KMS-11 (cell line): Measurements from ENCODE around the gene TTLL11.

Experiments
- H2AFZ ChIP-seq: fragments of 200-600 bp; sonication (generic); 2 replicates; pipeline ENCODE4 v1.6.1; 2016; ENCODE audit warnings: antibody characterized with exemption, mixed run types, low read depth
- H3K27ac ChIP-seq: fragments of 200-600 bp; sonication (generic); 2 replicates; pipeline ENCODE4 v1.6.1; 2016; ENCODE audit warnings: mild to moderate bottlenecking, mixed run types
- H3K27me3 ChIP-seq: fragments of 200-600 bp; sonication (generic); 2 replicates; pipeline ENCODE4 v1.6.1; 2017; ENCODE audit warnings: mild to moderate bottlenecking, low read depth, mixed run types, moderate library complexity; ENCODE audit not compliant: insufficient read depth
- H3K36me3 ChIP-seq: fragments of 200-600 bp; sonication (generic); 2 replicates; pipeline ENCODE4 v1.6.1; 2017; ENCODE audit warnings: mild to moderate bottlenecking, mixed run types; ENCODE audit not compliant: insufficient read depth
- H3K4me1 ChIP-seq: fragments of 200-600 bp; sonication (generic); 2 replicates; pipeline ENCODE4 v1.6.1; 2016; ENCODE audit warnings: mild to moderate bottlenecking, low read depth, mixed run types; ENCODE audit not compliant: poor library complexity, severe bottlenecking
- H3K4me2 ChIP-seq: fragments of 200-600 bp; sonication (generic); 2 replicates; pipeline ENCODE4 v1.7.0; 2016; ENCODE audit warnings: mild to moderate bottlenecking, mixed run types
- H3K4me3 ChIP-seq: fragments of 200-600 bp; sonication (generic); IDR thresholded peaks from 2 replicates; pipeline ENCODE4 v1.6.1; 2017; ENCODE audit warnings: low read depth, low read length, mixed read lengths; ENCODE audit not compliant: insufficient read depth
- H3K79me2 ChIP-seq: fragments of 200-600 bp; sonication (generic); 2 replicates; pipeline ENCODE4 v1.6.1; 2016; ENCODE audit warnings: low read depth, mixed run types; ENCODE audit not compliant: insufficient read depth
- H3K9ac ChIP-seq: fragments of 200-600 bp; sonication (generic); 2 replicates; pipeline ENCODE4 v1.6.1; 2016; ENCODE audit warnings: mild to moderate bottlenecking, mixed run types
- H4K20me1 ChIP-seq: fragments of 200-600 bp; sonication (generic); 2 replicates; pipeline ENCODE4 v1.6.1; 2016; ENCODE audit warnings: mild to moderate bottlenecking, mixed run types; ENCODE audit not compliant: insufficient read depth
- CTCF ChIP-seq: fragments of 200-600 bp; sonication (generic); conservative IDR thresholded peaks from 2 replicates; pipeline ENCODE4 v1.6.1; 2017; ENCODE audit warnings: low read depth, mild to moderate bottlenecking, antibody characterized with exemption, low read length, moderate library complexity, mixed read lengths

TTLL11 gene

GRCh38 chr9:121914017-121914595 lies 179.0 kb downstream of the TTLL11 start:
- Histone ChIP-seq H3K4me3 (no peak overlapping the region), H3K4me1 (no peaks in the 10 kb centered on the region), H3K36me3 (no peaks in the 10 kb centered on the region), H2AFZ (no peak overlapping the region), H3K27me3 (no peaks in the 10 kb centered on the region), H3K9ac (no peak overlapping the region), H3K27ac (no peak overlapping the region), H4K20me1 (no peaks in the 10 kb centered on the region), H3K79me2 (no peaks in the 10 kb centered on the region), H3K4me2 (no peak overlapping the region)
- no peak for TF ChIP-seq CTCF

GRCh38 chr9:121912812-121913627 lies 180.1 kb downstream of the TTLL11 start:
- Histone ChIP-seq H3K9ac (no peak overlapping the region), H3K4me3 (no peak overlapping the region), H3K36me3 (no peaks in the 10 kb centered on the region), H4K20me1 (no peaks in the 10 kb centered on the region), H3K27ac (no peak overlapping the region), H2AFZ (no peak overlapping the region), H3K4me1 (no peaks in the 10 kb centered on the region), H3K27me3 (no peaks in the 10 kb centered on the region), H3K79me2 (no peaks in the 10 kb centered on the region), H3K4me2 (no peak overlapping the region)
- TF ChIP-seq CTCF = no peak

GRCh38 chr9:121910491-121911040 lies 182.5 kb downstream of the TTLL11 start:
- Histone ChIP-seq H3K4me1 (no peaks in the 10 kb centered on the region), H2AFZ (no peak overlapping the region), H3K27ac (no peak overlapping the region), H3K4me2 (no peak overlapping the region), H3K27me3 (no peaks in the 10 kb centered on the region), H3K36me3 (no peaks in the 10 kb centered on the region), H3K79me2 (no peaks in the 10 kb centered on the region), H3K9ac (no peak overlapping the region), H4K20me1 (no peaks in the 10 kb centered on the region), H3K4me3 (no peak overlapping the region)
- TF ChIP-seq CTCF = no peak

- H3K27ac ChIP-seq = no peak overlapping the region
- H3K79me2 ChIP-seq = no peaks in the 10 kb centered on the region
- H2AFZ ChIP-seq = no peak overlapping the region
- no peak overlapping the region for H3K4me2 ChIP-seq
- TF ChIP-seq CTCF = no peak
- no peaks in the 10 kb centered on the region for H3K27me3 ChIP-seq
- H3K36me3 ChIP-seq = no peaks in the 10 kb centered on the region
- no peak overlapping the region for H3K4me3 ChIP-seq
- no peaks in the 10 kb centered on the region for H3K4me1 ChIP-seq
- no peak overlapping the region for H3K9ac ChIP-seq
- no peaks in the 10 kb centered on the region for H4K20me1 ChIP-seq
Observed at GRCh38 chr9:121909111-121909510, 184.0 kb downstream of the TTLL11 start.
